Smooth muscle cell (in vitro differentiated cells): ENCODE results near the gene AGRN. TPM values are rescaled to one million over a fixed set of nuclear protein-coding genes. Genes with fewer than 3 reads are reported as not detected.
"Not testable (repeated sequence)": the region's sequence is repeated elsewhere in the genome, so short reads cannot be mapped to it uniquely, and the experiment has no call there.

Experiments used
- DNase-seq: peaks from one replicate; lab custom pipeline; 2025; ENCODE audit not compliant: unreplicated experiment; lab: John Stamatoyannopoulos, UW
- H2AFZ ChIP-seq: fragments of 200-600 bp; sonication (generic); 2 replicates; pipeline ENCODE4 v1.6.0; 2016; ENCODE audit warnings: antibody characterized with exemption, low read depth, mild to moderate bottlenecking
- H3F3A ChIP-seq: fragments of 200-600 bp; sonication (generic); 2 replicates; pipeline ENCODE4 v1.6.0; 2017; ENCODE audit warnings: antibody characterized with exemption, low read depth
- H3K27ac ChIP-seq: fragments of 200-600 bp; sonication (generic); 2 replicates; pipeline ENCODE4 v1.5.1; 2016; ENCODE audit warnings: low read depth, mild to moderate bottlenecking
- H3K27me3 ChIP-seq: fragments of 200-600 bp; sonication (generic); 2 replicates; pipeline ENCODE4 v1.6.1; 2016; ENCODE audit warnings: low read depth, mild to moderate bottlenecking
- H3K36me3 ChIP-seq: fragments of 200-600 bp; sonication (generic); 2 replicates; pipeline ENCODE4 v1.5.1; 2016; ENCODE audit warnings: low read depth
- H3K4me1 ChIP-seq: fragments of 200-600 bp; sonication (generic); 2 replicates; pipeline ENCODE4 v1.5.1; 2016; ENCODE audit warnings: low read depth
- H3K4me2 ChIP-seq: fragments of 200-600 bp; sonication (generic); 2 replicates; pipeline ENCODE4 v1.6.0; 2016; ENCODE audit warnings: mild to moderate bottlenecking
- H3K4me3 ChIP-seq: fragments of 200-600 bp; sonication (generic); 2 replicates; pipeline ENCODE4 v1.5.1; 2016; ENCODE audit warnings: mild to moderate bottlenecking
- H3K79me2 ChIP-seq: fragments of 200-600 bp; sonication (generic); 2 replicates; pipeline ENCODE4 v1.6.0; 2016; ENCODE audit warnings: low read depth, mild to moderate bottlenecking
- H3K9ac ChIP-seq: fragments of 200-600 bp; sonication (generic); 2 replicates; pipeline ENCODE4 v1.6.0; 2016; ENCODE audit warnings: low read depth
- H3K9me3 ChIP-seq: fragments of 200-600 bp; sonication (generic); replicated peaks from 2 replicates; pipeline ENCODE4 v1.5.1; 2016; ENCODE audit warnings: low read depth
- H4K20me1 ChIP-seq: fragments of 200-600 bp; sonication (generic); 2 replicates; pipeline ENCODE4 v1.6.0; 2016; ENCODE audit warnings: low read depth
- WGBS: methylation state at CpG from one replicate; pipeline ENCODE4 v1.1.7; 2016; ENCODE audit warnings: low lambda C conversion rate; 5-methylcytosine and 5-hydroxymethylcytosine counted together
- polyA plus RNA-seq: library from polyadenylated mRNA; unstranded; fragments of >200 nt; fragmentation: Nextera tagmentation; extraction: Ambion mirVana; gene quantifications from 2 replicates; pipeline ENCODE4 v1.2.1, GENCODE V29; 2016
- total RNA-seq: library from RNA; depleted of rRNA; stranded (reverse); fragments of >200 nt; gene quantifications from 2 replicates; pipeline ENCODE4 v1.2.3, GENCODE V29; 2014
- TF ChIP-seq, protein P1 (sequence below): fragments of 200-600 bp; sonication (generic); IDR thresholded peaks from 2 replicates; pipeline ENCODE4 v1.5.1; 2017; ENCODE audit warnings: borderline replicate concordance, mild to moderate bottlenecking, antibody characterized with exemption; ENCODE audit not compliant: insufficient read depth, poor library complexity, severe bottlenecking

Gene AGRN
- total and polyA plus RNA-seq, 2 experiments from 2014 or later: 17.5 to 24.7 TPM

DNA sequence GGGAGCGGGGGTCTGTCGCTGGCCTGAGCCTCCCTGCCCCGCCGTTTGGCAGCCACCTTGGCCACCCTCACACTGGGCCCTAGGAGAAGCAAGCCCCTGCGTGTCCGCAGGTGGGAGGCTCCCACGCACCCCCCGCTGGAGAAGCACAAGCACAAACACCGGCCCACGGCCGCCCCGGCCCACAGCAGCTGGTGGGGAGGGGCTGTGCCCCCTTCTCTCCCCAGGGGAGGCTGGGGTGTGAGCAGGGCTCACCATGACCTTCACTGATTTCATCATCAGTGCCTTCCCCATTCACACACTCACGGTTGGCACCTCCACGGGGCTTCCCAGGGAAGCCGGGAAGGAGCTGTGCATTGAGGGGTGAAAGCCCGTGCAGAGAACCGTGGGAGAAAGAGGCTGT lies 7.9 kb downstream of the AGRN start:
- Histone ChIP-seq H3F3A (no peaks in the 10 kb centered on the region), H3K4me1 (peaks cover 15% of the 10 kb centered on the region), H3K36me3 (no peaks in the 10 kb centered on the region), H4K20me1 (peaks cover 62% of the 10 kb centered on the region), H2AFZ (no peak overlapping the region), H3K9ac (no peak overlapping the region), H3K27ac (no peak overlapping the region), H3K9me3 (no peaks in the 10 kb centered on the region), H3K27me3 (no peaks in the 10 kb centered on the region), H3K79me2 (no peaks in the 10 kb centered on the region), H3K4me2 (no peak overlapping the region), H3K4me3 (no peak overlapping the region)
- 94% methylated on average over 17 of the region's 17 CpGs for WGBS
- TF ChIP-seq, protein P1, sequence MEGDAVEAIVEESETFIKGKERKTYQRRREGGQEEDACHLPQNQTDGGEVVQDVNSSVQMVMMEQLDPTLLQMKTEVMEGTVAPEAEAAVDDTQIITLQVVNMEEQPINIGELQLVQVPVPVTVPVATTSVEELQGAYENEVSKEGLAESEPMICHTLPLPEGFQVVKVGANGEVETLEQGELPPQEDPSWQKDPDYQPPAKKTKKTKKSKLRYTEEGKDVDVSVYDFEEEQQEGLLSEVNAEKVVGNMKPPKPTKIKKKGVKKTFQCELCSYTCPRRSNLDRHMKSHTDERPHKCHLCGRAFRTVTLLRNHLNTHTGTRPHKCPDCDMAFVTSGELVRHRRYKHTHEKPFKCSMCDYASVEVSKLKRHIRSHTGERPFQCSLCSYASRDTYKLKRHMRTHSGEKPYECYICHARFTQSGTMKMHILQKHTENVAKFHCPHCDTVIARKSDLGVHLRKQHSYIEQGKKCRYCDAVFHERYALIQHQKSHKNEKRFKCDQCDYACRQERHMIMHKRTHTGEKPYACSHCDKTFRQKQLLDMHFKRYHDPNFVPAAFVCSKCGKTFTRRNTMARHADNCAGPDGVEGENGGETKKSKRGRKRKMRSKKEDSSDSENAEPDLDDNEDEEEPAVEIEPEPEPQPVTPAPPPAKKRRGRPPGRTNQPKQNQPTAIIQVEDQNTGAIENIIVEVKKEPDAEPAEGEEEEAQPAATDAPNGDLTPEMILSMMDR: no peak
- no peak for DNase-seq

DNA sequence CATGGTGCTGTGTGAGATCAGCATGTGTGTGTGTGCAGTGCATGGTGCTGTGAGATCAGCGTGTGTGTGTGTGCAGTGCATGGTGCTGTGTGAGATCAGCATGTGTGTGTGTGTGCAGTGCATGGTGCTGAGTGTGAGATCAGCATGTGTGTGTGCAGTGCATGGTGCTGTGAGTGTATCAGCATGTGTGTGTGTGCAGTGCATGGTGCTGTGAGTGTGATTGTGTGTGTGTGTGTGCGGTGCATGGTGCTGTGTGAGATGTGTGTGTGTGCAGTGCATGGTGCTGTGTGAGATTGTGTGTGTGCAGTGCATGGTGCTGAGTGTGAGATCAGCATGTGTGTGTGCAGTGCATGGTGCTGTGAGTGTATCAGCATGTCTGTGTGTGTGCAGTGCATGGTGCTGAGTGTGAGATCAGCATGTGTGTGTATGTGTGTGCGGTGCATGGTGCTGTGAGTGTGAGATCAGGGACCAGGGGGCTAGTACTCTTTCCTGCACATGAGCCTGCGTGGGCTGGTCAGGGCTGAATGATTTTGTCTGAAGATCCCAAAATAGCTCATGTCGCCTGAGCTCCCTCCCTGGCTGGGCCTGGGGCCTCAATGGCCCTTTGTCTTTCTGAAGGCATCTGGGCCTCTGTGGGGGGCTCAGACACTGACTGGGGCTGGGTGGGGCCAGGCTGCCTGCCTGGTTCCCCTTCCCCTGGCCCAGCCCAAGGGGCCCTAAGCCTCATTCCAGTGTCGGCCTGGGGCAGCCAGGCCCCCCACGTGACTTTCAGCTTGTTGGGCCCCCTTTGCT lies 11.1 kb downstream of the AGRN start:
- H3K79me2 ChIP-seq, DNase-seq, H3K9me3 ChIP-seq, H3K36me3 ChIP-seq, H3K4me1 ChIP-seq, H3K4me2 ChIP-seq, H3K9ac ChIP-seq, H2AFZ ChIP-seq, H3F3A ChIP-seq, H3K27ac ChIP-seq, H3K4me3 ChIP-seq: not testable (repeated sequence)
- peaks cover 60% of the 10 kb centered on the region for H4K20me1 ChIP-seq
- WGBS: 73% methylated on average over 7 of the region's 7 CpGs
- peaks cover 11% of the 10 kb centered on the region for H3K27me3 ChIP-seq

DNA sequence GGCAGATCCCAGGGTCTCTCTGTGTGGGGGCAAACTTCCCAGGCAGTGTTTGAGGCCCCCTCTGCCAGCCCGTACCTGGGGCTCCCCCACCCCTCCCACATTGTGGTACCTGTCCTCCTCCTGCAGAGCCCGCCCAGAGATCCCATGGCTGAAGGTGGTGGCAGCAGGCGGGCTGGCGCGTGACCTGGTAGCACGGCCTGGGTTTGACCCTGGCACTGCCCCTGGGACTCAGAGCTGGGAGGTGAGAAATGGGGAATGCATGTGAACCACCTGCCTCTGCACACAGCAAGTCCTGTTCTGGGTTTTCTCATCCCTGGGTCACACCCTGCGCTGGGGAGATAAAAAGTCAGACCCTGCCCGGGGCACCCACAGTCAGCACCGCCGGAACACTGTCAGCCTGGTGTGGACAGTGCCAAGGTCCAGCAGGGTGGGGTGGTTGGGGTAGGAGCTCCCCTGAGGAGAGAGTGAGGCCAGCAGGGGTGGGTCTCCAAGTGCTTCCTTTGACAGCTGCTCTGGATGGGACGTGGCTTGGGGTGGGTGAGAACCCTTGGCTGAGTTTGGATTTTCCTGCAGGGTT lies 11.8 kb downstream of the AGRN start:
- Histone ChIP-seq H3K27me3 (peaks cover 11% of the 10 kb centered on the region), H3K9me3 (no peaks in the 10 kb centered on the region), H3K4me2 (no peak overlapping the region), H3K79me2 (no peaks in the 10 kb centered on the region), H3K4me1 (peaks cover 7% of the 10 kb centered on the region), H3K27ac (no peak overlapping the region), H3K36me3 (no peaks in the 10 kb centered on the region), H4K20me1 (peaks cover 60% of the 10 kb centered on the region), H3F3A (no peaks in the 10 kb centered on the region), H3K9ac (no peak overlapping the region), H3K4me3 (no peak overlapping the region), H2AFZ (no peak overlapping the region)
- no peak for DNase-seq
- WGBS: 96% methylated on average over 11 of the region's 11 CpGs
- TF ChIP-seq, protein P1: no peak

DNA sequence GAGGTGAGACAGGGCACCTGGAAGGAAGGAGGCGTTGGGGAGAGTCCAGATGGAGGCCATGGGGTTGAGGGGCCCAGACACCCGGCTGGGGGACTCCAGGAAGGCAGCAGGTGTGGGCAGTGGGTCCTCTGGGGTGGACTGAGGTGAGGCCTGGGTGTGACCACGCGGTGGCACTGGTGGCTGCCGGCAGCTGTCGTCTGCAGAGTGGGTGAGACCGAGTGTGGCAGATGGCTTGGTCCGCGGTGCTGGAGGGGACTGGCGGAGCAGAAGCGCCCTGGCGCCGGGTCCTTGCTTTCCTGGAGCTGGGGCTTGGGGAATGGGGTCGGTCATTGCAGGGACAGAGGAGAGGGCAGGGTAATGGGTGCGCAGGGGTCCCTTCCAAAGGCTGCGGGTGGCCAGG lies 12.5 kb downstream of the AGRN start:
- H3F3A ChIP-seq: no peaks in the 10 kb centered on the region
- H3K4me3 ChIP-seq: peak overlapping the region; percentile 59
- WGBS: 49% methylated on average over 14 of the region's 16 CpGs
- H3K4me2 ChIP-seq: peak overlapping the region; percentile 96
- no peak overlapping the region for H3K9ac ChIP-seq
- no peaks in the 10 kb centered on the region for H3K36me3 ChIP-seq
- peaks cover 7% of the 10 kb centered on the region for H3K4me1 ChIP-seq
- no peaks in the 10 kb centered on the region for H3K9me3 ChIP-seq
- H3K27ac ChIP-seq: no peak overlapping the region
- DNase-seq: no peak
- H3K79me2 ChIP-seq: no peaks in the 10 kb centered on the region
- peaks cover 60% of the 10 kb centered on the region for H4K20me1 ChIP-seq
- TF ChIP-seq, protein P1: no peak
- H2AFZ ChIP-seq: no peak overlapping the region
- H3K27me3 ChIP-seq: peaks cover 11% of the 10 kb centered on the region
